H1 (cell line): ENCODE results near the gene PDE4B. TPM values are rescaled to one million over a fixed set of nuclear protein-coding genes. Genes with fewer than 3 reads are reported as not detected.
A peak's percentile ranks its signal among the peaks of the same experiment; 100 is the strongest.

Experiments used
- EZH2 ChIP-seq: fragments of 200-600 bp; sonication (generic); IDR thresholded peaks from 2 replicates; pipeline ENCODE4 v1.7.1; 2012; ENCODE audit warnings: low read depth, mild to moderate bottlenecking, moderate library complexity, low read length, inconsistent platforms; ENCODE audit not compliant: severe bottlenecking
- HDAC2 ChIP-seq, 2 experiments: fragments of 300-600 bp in 1 of 2; sonication (generic) in 1 of 2; IDR thresholded peaks; 2 replicates each; pipeline ENCODE4 v1.6.1; 2011 to 2012; ENCODE audit warnings: low read depth in 2 of 2, low read length in 2 of 2, mild to moderate bottlenecking in 2 of 2, moderate library complexity in 2 of 2, borderline replicate concordance in 1 of 2, inconsistent platforms in 1 of 2
- JUN ChIP-seq: IDR thresholded peaks from 2 replicates; pipeline ENCODE4 v1.6.1; 2011; ENCODE audit warnings: low read depth, mild to moderate bottlenecking, improper control_type of control experiment, low read length
- JUND ChIP-seq: IDR thresholded peaks from 2 replicates; pipeline ENCODE4 v1.6.1; 2011; ENCODE audit warnings: mild to moderate bottlenecking, improper control_type of control experiment, low read length
- KDM5A ChIP-seq: fragments of 200-600 bp; IDR thresholded peaks from 2 replicates; pipeline ENCODE4 v1.7.1; 2012; ENCODE audit warnings: mild to moderate bottlenecking, low read length, inconsistent platforms, mixed read lengths
- polyA plus RNA-seq, 7 experiments: library from polyadenylated mRNA; depleted of rRNA in 3 of 7; stranded (reverse) in 5 of 7; unstranded in 2 of 7; fragments of >200 nt in 5 of 7; fragments of 200-250 nt in 2 of 7; gene quantifications; 1 replicate in 5 of 7; 2 replicates in 1 of 7; 4 replicates in 1 of 7; pipeline versions ENCODE4 v1.2.1 to v1.2.3, GENCODE V29; 2011 to 2013; ENCODE audit warnings: missing spikeins in 2 of 7, mixed read lengths in 2 of 7
- total RNA-seq: library from RNA; stranded (reverse); fragmentation: NEBNext Ultra II Directional; extraction: Animal tissue kit (Norgen Biotek cat#: 25700); gene quantifications from 2 replicates; pipeline ENCODE4 v1.2.1, GENCODE V29; 2021
- TF ChIP-seq, protein P1 (sequence below): IDR thresholded peaks from 2 replicates; pipeline ENCODE4 v1.6.1; 2011; ENCODE audit warnings: low read length, improper control_type of control experiment
- TF ChIP-seq, protein P2 (sequence below): IDR thresholded peaks from 2 replicates; pipeline ENCODE4 v1.6.1; 2012; ENCODE audit warnings: inconsistent platforms
- TF ChIP-seq, protein P3 (sequence below): fragments of 300-600 bp; sonication (generic); IDR thresholded peaks from 2 replicates; pipeline ENCODE4 v1.7.1; 2012; ENCODE audit warnings: low read length, moderate library complexity, mild to moderate bottlenecking, inconsistent platforms; ENCODE audit not compliant: insufficient replicate concordance

The PDE4B gene
- total and polyA plus RNA-seq, 2 of the 8 experiments (the other 6 are each of a cell fraction or from before 2014, with no cell fraction given), result 5.0 to 15.1 TPM

DNA sequence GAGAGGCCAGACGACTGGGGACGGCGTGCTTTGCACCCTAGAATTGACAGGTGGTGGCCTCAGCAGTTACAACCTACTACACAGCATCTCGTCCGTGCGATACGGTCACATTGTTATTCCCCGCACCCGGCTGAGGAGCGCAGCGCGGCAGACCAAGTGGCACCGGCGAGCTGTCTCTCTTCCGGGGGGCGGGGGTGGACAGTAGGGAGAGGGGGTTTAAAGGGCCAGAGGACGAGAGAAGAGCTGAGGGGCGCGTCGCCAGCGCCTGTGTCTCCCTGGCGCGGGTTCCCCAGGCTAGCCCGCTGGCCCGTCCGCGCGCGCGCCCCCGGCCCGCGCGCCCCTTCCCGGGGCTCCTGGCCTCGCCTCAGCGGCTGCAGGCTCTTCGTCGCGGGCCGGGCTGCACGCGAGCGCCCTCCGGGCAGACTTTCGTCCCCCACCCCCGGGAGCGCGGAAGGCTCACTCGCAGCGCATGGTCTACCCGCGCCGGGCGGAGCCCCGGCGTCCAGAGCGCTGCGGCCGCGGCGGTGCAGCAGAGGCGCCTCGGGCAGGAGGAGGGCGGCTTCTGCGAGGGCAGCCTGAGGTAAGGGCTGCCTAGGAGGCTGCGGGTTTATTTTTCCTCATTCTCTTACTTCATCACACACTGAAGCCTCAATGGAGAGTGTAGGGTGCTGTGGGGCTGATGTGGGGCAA lies at the start of gene PDE4B (continued):
- TF ChIP-seq HDAC2 (IDR thresholded peaks at IDR 0.05; ENCODE audit: borderline replicate concordance in 1 of 2, low read depth in 2 of 2, low read length in 2 of 2), result 0 out of 4 replicates have a peak, but pooled peaks of 1 of the 2 experiments have one; percentile 59
- no peak for TF ChIP-seq KDM5A
- TF ChIP-seq EZH2, result peak; percentile 59
- TF ChIP-seq JUND, result no peak
- TF ChIP-seq, protein P1, sequence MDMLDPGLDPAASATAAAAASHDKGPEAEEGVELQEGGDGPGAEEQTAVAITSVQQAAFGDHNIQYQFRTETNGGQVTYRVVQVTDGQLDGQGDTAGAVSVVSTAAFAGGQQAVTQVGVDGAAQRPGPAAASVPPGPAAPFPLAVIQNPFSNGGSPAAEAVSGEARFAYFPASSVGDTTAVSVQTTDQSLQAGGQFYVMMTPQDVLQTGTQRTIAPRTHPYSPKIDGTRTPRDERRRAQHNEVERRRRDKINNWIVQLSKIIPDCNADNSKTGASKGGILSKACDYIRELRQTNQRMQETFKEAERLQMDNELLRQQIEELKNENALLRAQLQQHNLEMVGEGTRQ, result no peak
- TF ChIP-seq, protein P2, sequence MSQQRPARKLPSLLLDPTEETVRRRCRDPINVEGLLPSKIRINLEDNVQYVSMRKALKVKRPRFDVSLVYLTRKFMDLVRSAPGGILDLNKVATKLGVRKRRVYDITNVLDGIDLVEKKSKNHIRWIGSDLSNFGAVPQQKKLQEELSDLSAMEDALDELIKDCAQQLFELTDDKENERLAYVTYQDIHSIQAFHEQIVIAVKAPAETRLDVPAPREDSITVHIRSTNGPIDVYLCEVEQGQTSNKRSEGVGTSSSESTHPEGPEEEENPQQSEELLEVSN, result 0 out of 2 replicates have a peak, but pooled peaks have one; percentile 29
- TF ChIP-seq, protein P3, sequence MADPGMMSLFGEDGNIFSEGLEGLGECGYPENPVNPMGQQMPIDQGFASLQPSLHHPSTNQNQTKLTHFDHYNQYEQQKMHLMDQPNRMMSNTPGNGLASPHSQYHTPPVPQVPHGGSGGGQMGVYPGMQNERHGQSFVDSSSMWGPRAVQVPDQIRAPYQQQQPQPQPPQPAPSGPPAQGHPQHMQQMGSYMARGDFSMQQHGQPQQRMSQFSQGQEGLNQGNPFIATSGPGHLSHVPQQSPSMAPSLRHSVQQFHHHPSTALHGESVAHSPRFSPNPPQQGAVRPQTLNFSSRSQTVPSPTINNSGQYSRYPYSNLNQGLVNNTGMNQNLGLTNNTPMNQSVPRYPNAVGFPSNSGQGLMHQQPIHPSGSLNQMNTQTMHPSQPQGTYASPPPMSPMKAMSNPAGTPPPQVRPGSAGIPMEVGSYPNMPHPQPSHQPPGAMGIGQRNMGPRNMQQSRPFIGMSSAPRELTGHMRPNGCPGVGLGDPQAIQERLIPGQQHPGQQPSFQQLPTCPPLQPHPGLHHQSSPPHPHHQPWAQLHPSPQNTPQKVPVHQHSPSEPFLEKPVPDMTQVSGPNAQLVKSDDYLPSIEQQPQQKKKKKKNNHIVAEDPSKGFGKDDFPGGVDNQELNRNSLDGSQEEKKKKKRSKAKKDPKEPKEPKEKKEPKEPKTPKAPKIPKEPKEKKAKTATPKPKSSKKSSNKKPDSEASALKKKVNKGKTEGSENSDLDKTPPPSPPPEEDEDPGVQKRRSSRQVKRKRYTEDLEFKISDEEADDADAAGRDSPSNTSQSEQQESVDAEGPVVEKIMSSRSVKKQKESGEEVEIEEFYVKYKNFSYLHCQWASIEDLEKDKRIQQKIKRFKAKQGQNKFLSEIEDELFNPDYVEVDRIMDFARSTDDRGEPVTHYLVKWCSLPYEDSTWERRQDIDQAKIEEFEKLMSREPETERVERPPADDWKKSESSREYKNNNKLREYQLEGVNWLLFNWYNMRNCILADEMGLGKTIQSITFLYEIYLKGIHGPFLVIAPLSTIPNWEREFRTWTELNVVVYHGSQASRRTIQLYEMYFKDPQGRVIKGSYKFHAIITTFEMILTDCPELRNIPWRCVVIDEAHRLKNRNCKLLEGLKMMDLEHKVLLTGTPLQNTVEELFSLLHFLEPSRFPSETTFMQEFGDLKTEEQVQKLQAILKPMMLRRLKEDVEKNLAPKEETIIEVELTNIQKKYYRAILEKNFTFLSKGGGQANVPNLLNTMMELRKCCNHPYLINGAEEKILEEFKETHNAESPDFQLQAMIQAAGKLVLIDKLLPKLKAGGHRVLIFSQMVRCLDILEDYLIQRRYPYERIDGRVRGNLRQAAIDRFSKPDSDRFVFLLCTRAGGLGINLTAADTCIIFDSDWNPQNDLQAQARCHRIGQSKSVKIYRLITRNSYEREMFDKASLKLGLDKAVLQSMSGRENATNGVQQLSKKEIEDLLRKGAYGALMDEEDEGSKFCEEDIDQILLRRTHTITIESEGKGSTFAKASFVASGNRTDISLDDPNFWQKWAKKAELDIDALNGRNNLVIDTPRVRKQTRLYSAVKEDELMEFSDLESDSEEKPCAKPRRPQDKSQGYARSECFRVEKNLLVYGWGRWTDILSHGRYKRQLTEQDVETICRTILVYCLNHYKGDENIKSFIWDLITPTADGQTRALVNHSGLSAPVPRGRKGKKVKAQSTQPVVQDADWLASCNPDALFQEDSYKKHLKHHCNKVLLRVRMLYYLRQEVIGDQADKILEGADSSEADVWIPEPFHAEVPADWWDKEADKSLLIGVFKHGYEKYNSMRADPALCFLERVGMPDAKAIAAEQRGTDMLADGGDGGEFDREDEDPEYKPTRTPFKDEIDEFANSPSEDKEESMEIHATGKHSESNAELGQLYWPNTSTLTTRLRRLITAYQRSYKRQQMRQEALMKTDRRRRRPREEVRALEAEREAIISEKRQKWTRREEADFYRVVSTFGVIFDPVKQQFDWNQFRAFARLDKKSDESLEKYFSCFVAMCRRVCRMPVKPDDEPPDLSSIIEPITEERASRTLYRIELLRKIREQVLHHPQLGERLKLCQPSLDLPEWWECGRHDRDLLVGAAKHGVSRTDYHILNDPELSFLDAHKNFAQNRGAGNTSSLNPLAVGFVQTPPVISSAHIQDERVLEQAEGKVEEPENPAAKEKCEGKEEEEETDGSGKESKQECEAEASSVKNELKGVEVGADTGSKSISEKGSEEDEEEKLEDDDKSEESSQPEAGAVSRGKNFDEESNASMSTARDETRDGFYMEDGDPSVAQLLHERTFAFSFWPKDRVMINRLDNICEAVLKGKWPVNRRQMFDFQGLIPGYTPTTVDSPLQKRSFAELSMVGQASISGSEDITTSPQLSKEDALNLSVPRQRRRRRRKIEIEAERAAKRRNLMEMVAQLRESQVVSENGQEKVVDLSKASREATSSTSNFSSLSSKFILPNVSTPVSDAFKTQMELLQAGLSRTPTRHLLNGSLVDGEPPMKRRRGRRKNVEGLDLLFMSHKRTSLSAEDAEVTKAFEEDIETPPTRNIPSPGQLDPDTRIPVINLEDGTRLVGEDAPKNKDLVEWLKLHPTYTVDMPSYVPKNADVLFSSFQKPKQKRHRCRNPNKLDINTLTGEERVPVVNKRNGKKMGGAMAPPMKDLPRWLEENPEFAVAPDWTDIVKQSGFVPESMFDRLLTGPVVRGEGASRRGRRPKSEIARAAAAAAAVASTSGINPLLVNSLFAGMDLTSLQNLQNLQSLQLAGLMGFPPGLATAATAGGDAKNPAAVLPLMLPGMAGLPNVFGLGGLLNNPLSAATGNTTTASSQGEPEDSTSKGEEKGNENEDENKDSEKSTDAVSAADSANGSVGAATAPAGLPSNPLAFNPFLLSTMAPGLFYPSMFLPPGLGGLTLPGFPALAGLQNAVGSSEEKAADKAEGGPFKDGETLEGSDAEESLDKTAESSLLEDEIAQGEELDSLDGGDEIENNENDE, result no peak
- no peak for TF ChIP-seq JUN
